Gastrocnemius medialis (tissue), 4 donors: ENCODE data around the gene DUSP6. TPM values are rescaled to one million over a fixed set of nuclear protein-coding genes. Genes with fewer than 3 reads are reported as not detected.

Source experiments
- ATAC-seq, 2 donors: fragments of 150-250 bp; one replicate each; pipeline ENCODE4 v1.9.1; 2016
- DNase-seq, 2 donors: peaks; one replicate each; pipeline ENCODE4 v3.0.0-alpha.2; 2019
- H3K27ac ChIP-seq, 4 donors: fragments of 200-600 bp; sonication (generic); 1 replicate in 1 of 4; 2 replicates in 3 of 4; pipeline ENCODE4 v1.5.1; 2016 to 2018; ENCODE audit warnings: mild to moderate bottlenecking in 2 of 4, moderate library complexity in 1 of 4
- H3K27me3 ChIP-seq, 3 donors: fragments of 200-600 bp; sonication (generic) in 2 of 3; 1 replicate in 1 of 3; 2 replicates in 2 of 3; pipeline versions ENCODE4 v1.5.1 to v1.6.0; 2016 to 2019; ENCODE audit warnings: mild to moderate bottlenecking in 1 of 3, moderate library complexity in 1 of 3
- H3K36me3 ChIP-seq, 2 donors: fragments of 200-600 bp; sonication (generic) in 1 of 2; one replicate each; pipeline ENCODE4 v1.5.1; 2017 to 2018
- H3K4me1 ChIP-seq, 2 donors: fragments of 200-600 bp; sonication (generic) in 1 of 2; one replicate each; pipeline ENCODE4 v1.5.1; 2016 to 2017; ENCODE audit warnings: mild to moderate bottlenecking in 2 of 2
- H3K4me3 ChIP-seq, 4 donors: fragments of 200-600 bp; sonication (generic) in 3 of 4; 1 replicate in 1 of 4; 2 replicates in 3 of 4; pipeline ENCODE4 v1.5.1; 2016 to 2019; ENCODE audit warnings: mild to moderate bottlenecking in 2 of 4
- H3K9me3 ChIP-seq, 3 donors: fragments of 200-600 bp; sonication (generic) in 2 of 3; 1 replicate in 1 of 3; 2 replicates in 2 of 3; pipeline ENCODE4 v1.5.1; 2016 to 2019
- POLR2A ChIP-seq, 2 donors: fragments of 450-650 bp; IDR thresholded peaks; one replicate each; pipeline ENCODE4 v1.6.1; 2017; ENCODE audit warnings: antibody characterized with exemption in 2 of 2, mild to moderate bottlenecking in 2 of 2, moderate library complexity in 2 of 2
- in situ Hi-C, 4 donors: fragments of 200-750 bp; cut with MboI; loops; one replicate each; pipeline versions ENCODE4 v1.15.0 to v1.8.0; 2017; ENCODE audit warnings: low sequenced_read_pairs in 4 of 4
- intact Hi-C: fragments of 100-400 bp; cut with DNase I; formaldehyde crosslinking; loops from one replicate; pipeline ENCODE4 v1.15.1; 2023; ENCODE audit warnings: low total_unique reads
- total RNA-seq, 4 donors: library from RNA; depleted of rRNA; stranded (reverse); fragments of >200 nt; gene quantifications; one replicate each; pipeline versions ENCODE4 v1.1.0 to v1.2.3, GENCODE V29; 2016
- TF ChIP-seq, protein P1 (sequence below), 5 experiments: fragments of 450-650 bp in 3 of 5; fragments of 200-600 bp in 2 of 5; sonication (generic) in 2 of 5; IDR thresholded peaks in 4 of 5; conservative IDR thresholded peaks in 1 of 5; 1 replicate in 4 of 5; 2 replicates in 1 of 5; pipeline ENCODE4 v1.5.1; 2016 to 2019; ENCODE audit warnings: antibody characterized with exemption in 5 of 5, mild to moderate bottlenecking in 3 of 5, moderate library complexity in 3 of 5

The DUSP6 gene
- total RNA-seq, 4 donors from 2014 or later: 4.2 to 23.8 (median 12.1) TPM

GRCh38 chr12:89325495-89325894 lies 26.8 kb downstream of the DUSP6 start:
- H3K27ac ChIP-seq: peak overlapping the region in 1 of 4 donors; percentile 36
- DNase-seq: no peak
- no peak overlapping the region for H3K4me3 ChIP-seq
- H3K9me3 ChIP-seq: no peaks in the 10 kb centered on the region
- in situ Hi-C loops (no loop called here), intact Hi-C loops (no loop called here)
- no peaks in the 10 kb centered on the region for H3K36me3 ChIP-seq
- TF ChIP-seq POLR2A (IDR thresholded peaks at IDR 0.05): no peak
- TF ChIP-seq, protein P1, sequence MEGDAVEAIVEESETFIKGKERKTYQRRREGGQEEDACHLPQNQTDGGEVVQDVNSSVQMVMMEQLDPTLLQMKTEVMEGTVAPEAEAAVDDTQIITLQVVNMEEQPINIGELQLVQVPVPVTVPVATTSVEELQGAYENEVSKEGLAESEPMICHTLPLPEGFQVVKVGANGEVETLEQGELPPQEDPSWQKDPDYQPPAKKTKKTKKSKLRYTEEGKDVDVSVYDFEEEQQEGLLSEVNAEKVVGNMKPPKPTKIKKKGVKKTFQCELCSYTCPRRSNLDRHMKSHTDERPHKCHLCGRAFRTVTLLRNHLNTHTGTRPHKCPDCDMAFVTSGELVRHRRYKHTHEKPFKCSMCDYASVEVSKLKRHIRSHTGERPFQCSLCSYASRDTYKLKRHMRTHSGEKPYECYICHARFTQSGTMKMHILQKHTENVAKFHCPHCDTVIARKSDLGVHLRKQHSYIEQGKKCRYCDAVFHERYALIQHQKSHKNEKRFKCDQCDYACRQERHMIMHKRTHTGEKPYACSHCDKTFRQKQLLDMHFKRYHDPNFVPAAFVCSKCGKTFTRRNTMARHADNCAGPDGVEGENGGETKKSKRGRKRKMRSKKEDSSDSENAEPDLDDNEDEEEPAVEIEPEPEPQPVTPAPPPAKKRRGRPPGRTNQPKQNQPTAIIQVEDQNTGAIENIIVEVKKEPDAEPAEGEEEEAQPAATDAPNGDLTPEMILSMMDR (IDR thresholded peaks at IDR 0.05 in 4 of 5, conservative IDR thresholded peaks at IDR 0.05 in 1 of 5): no peak
- H3K4me1 ChIP-seq: peaks cover 0 to 4% of the 10 kb centered on the region in 2 donors
- H3K27me3 ChIP-seq: no peaks in the 10 kb centered on the region
- no peak for ATAC-seq

- H3K9me3 ChIP-seq: no peaks in the 10 kb centered on the region
- H3K4me1 ChIP-seq: peaks cover 0 to 4% of the 10 kb centered on the region in 2 donors
- in situ Hi-C loops (no loop called here), intact Hi-C loops (no loop called here)
- ATAC-seq (no peak), DNase-seq (no peak)
- H3K27ac ChIP-seq: no peak overlapping the region
- no peaks in the 10 kb centered on the region for H3K36me3 ChIP-seq
- TF ChIP-seq, protein P1 (IDR thresholded peaks at IDR 0.05 in 4 of 5, conservative IDR thresholded peaks at IDR 0.05 in 1 of 5): no peak
- TF ChIP-seq POLR2A (IDR thresholded peaks at IDR 0.05): no peak
- no peaks in the 10 kb centered on the region for H3K27me3 ChIP-seq
- no peak overlapping the region for H3K4me3 ChIP-seq
Observed at GRCh38 chr12:89324437-89324836, 27.9 kb downstream of the DUSP6 start.

GRCh38 chr12:89323568-89324218 lies 28.6 kb downstream of the DUSP6 start:
- Histone ChIP-seq H3K27me3 (no peaks in the 10 kb centered on the region), H3K4me1 (peaks cover 0 to 7% of the 10 kb centered on the region in 2 donors), H3K27ac (no peak overlapping the region), H3K4me3 (no peak overlapping the region), H3K36me3 (no peaks in the 10 kb centered on the region), H3K9me3 (no peaks in the 10 kb centered on the region)
- in situ Hi-C loops: no loop called here
- TF ChIP-seq, protein P1 (IDR thresholded peaks at IDR 0.05 in 4 of 5, conservative IDR thresholded peaks at IDR 0.05 in 1 of 5): no peak
- no peak for TF ChIP-seq POLR2A (IDR thresholded peaks at IDR 0.05)
- ATAC-seq: no peak
- intact Hi-C loops: no loop called here
- no peak for DNase-seq

- H3K27me3 ChIP-seq: no peaks in the 10 kb centered on the region
- ATAC-seq (no peak), DNase-seq (no peak)
- no peaks in the 10 kb centered on the region for H3K36me3 ChIP-seq
- in situ Hi-C loops (no loop called here), intact Hi-C loops (no loop called here)
- no peak overlapping the region for H3K4me3 ChIP-seq
- H3K9me3 ChIP-seq: no peaks in the 10 kb centered on the region
- TF ChIP-seq POLR2A (IDR thresholded peaks at IDR 0.05): no peak
- TF ChIP-seq, protein P1 (IDR thresholded peaks at IDR 0.05 in 4 of 5, conservative IDR thresholded peaks at IDR 0.05 in 1 of 5): no peak
- H3K4me1 ChIP-seq: peaks cover 0 to 3% of the 10 kb centered on the region in 2 donors
- no peak overlapping the region for H3K27ac ChIP-seq
Observed at GRCh38 chr12:89320735-89321134, 31.6 kb downstream of the DUSP6 start.

- no peak for TF ChIP-seq POLR2A (IDR thresholded peaks at IDR 0.05)
- TF ChIP-seq, protein P1 (IDR thresholded peaks at IDR 0.05 in 4 of 5, conservative IDR thresholded peaks at IDR 0.05 in 1 of 5): no peak
- H3K36me3 ChIP-seq: no peaks in the 10 kb centered on the region
- in situ Hi-C loops: no loop called here
Observed at GRCh38 chr12:89319606-89320005, 32.7 kb downstream of the DUSP6 start.

More at GRCh38 chr12:89319606-89320005, 32.7 kb downstream of the DUSP6 start:
- Histone ChIP-seq H3K4me3 (no peak overlapping the region), H3K9me3 (no peaks in the 10 kb centered on the region), H3K27me3 (no peaks in the 10 kb centered on the region), H3K27ac (no peak overlapping the region), H3K4me1 (peaks cover 0 to 3% of the 10 kb centered on the region in 2 donors)
- ATAC-seq (no peak), DNase-seq (no peak)
- intact Hi-C loops: no loop called here
